CMK (cell line): ENCODE data around the gene PDE8B.

ENCODE experiments used
- DNase-seq: peaks from one replicate; pipeline ENCODE4 v3.0.0-alpha.2; 2010; ENCODE audit warnings: low read depth

Gene PDE8B

GRCh38 chr5:77285251-77285841, 74.9 kb downstream of the PDE8B start:
- DNase-seq, result no peak

DNA sequence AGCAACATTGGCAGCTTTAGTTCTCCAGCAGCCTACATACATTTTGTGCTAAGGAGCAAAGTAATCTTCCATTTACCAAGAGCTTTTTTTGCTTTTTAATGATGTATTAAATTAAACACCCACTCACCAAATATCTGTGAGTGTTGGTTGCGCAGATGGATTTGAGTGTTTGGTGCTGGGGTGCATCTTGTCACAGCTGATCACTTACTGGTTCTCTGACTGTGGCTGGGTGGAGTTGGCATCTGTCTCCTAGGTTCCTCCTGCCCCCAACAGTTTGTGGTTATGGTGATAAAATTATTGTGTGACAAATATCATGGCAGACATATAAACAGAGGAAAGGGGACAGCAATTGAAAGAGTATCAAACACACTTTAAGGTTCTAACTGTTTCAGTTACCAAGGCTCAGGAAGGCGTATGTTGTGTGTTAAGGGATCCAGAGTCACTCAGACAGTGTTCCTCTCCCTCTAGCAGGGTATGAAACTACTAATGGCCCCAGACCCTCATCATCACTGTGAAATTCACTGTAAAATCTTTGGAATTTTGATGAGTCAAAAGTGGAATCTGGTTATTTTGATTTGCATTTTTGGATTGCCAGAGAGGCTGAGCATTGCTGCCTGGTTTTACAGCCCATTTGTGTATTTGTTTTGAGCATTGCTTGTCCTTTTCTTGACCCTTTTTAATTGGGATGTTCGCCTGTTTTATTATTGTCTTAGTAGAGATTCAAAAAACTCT, 81.7 kb downstream of the PDE8B start:
- DNase-seq, result no peak

DNA sequence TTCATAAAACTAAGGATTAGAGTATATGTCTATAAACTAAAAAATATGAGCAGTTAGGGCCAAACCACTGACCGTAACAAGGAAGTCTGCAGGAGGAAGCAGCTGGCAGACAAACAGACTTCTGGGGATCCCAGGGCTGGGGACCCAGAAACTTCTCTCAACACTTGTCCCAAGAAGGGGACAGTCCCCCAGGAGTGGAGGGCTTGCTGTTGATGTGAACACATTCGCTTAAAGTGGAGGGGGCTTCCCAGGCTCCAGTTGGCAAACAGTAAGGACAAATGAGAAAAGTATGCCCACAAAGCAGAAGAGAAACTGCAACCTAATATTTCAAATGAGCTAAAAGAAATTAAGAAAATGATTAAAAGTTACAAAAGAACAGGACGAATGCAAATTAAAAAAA, 83.7 kb downstream of the PDE8B start:
- DNase-seq, result no peak

GRCh38 chr5:77295863-77296378, 85.4 kb downstream of the PDE8B start:
- DNase-seq, result no peak

- no peak for DNase-seq
Measured at GRCh38 chr5:77298146-77298545, 87.7 kb downstream of the PDE8B start.

- DNase-seq, result no peak
Measured at GRCh38 chr5:77300451-77300850, 90.0 kb downstream of the PDE8B start.

GRCh38 chr5:77301447-77301883, 91.0 kb downstream of the PDE8B start:
- no peak for DNase-seq

GRCh38 chr5:77302247-77302646, 91.8 kb downstream of the PDE8B start:
- no peak for DNase-seq

- DNase-seq, result no peak
Measured at GRCh38 chr5:77302653-77303052, 92.2 kb downstream of the PDE8B start.

DNA sequence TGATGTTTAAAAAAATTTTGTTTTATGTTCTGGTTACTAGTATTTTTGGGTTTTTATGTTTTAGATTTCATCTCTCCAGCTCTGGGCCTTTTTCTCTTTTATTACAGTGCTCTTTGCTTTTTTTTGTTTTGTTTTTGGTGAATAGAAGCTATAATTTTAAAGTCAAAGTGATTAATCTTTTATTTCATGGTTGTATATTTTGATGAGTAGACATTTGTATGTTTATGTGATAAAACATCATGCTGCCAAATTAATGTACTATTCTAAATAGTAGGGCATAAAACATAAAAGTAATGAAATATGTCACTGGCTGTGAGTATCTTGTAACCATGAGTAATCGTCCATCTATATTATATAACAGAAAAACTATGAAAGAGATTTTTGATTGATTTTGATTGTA, 93.9 kb downstream of the PDE8B start:
- no peak for DNase-seq

GRCh38 chr5:77305222-77305846, 94.9 kb downstream of the PDE8B start:
- no peak for DNase-seq

GRCh38 chr5:77305956-77306355, 95.5 kb downstream of the PDE8B start:
- DNase-seq, result no peak

GRCh38 chr5:77306531-77306930, 96.1 kb downstream of the PDE8B start:
- no peak for DNase-seq

GRCh38 chr5:77308154-77308960, 97.9 kb downstream of the PDE8B start:
- no peak for DNase-seq

DNA sequence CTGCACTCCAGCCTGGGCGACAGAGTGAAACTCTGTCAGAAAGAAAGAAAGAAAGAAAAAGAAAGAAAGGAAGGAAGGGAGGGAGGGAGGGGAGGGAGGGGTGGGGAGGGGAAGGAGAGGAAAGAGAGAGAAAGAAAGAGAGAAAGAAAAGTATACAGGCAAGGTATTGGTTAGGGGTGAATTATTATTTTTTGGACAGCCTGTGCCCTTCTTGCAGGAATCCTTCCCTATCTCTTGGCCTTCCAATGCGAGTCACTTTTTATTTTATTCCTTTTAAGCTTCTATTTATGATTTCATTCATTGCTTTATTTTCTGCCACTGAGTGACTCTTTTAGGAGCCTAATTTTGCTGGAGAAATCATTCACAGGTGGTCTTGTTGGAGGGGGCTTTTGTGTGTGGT, 98.7 kb downstream of the PDE8B start:
- DNase-seq, result no peak

DNA sequence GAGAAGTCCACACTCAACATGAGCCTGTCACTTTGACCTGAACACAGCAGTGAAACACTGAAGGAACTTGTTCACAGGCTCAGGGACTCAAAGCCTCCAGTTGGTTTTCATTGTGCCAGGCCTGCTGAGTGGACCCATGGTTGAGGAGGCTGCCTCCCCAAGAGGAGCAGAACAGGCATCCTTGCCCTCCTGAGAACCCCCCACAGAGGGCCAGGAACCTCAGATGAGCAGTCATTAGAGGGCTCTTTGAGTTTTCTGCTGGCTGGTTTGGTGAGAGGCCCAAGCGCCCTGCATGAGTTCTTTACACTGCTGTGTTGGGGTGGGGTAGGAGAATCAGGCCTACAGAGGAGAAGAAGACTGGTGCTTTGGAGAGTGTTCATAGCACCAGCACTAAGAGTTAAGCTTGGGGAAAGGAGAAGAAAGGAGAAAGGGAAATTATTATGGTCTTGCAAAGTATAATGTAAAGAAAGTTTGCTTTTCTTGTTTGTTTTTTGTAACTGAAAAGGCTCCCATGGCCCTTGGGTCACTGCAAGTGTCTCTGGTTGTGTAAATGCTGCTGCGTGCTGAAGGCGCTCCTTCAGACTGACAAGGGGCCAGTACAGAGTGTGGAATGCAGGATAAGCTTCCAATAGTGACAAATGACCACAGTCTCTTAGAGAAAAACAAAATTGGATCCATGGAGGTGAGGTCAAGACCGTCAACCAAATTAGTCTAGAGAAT, 100.2 kb downstream of the PDE8B start:
- DNase-seq, result no peak

- DNase-seq, result no peak
Measured at GRCh38 chr5:77311214-77311571, 100.7 kb downstream of the PDE8B start.

DNA sequence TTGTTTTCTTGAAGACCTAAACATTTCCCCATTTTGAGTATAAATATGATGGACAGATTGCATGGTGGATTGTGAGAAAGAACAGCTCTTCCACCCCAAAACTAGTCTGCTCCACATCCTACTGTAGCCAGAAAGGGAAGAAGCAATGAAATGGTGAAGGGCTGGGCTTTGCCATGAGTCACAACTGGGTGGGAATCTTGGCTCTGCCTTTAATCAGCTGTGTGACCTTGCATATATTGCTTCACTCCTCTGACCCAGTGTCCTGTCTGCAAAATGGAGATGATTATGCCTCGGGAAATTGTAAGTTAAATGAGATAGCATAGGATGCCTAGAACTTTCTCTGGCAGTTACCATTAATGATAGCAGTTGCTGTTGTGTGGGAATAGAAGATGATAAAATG, 101.9 kb downstream of the PDE8B start:
- no peak for DNase-seq

- no peak for DNase-seq
Measured at GRCh38 chr5:77316871-77317661, 106.6 kb downstream of the PDE8B start.

DNA sequence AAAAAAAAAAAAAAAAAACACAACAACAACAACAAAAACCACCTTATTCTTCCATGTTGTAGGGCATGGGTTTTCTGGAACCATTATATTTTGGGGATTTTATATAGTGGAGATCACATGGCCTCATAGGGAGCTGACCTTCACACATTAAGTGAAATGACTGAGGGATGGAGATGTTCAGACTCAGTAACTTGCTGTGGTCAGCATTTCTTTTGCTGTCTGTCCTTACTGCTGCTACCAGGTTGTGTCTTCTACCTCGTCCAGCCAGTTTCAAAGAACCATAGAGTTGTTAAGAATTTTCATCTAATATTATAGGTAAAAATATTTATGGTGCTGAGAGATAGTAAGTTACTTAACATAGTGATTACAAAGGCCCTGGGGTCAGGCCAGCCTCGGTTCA, 107.6 kb downstream of the PDE8B start:
- DNase-seq, result no peak
